ENCODE results near the gene PTPRN2. TPM values are rescaled to one million over a fixed set of nuclear protein-coding genes. Genes with fewer than 3 reads are reported as not detected.

Gene PTPRN2
- total RNA-seq, 1 donor from 2014 or later, result 15.4 TPM

DNA sequence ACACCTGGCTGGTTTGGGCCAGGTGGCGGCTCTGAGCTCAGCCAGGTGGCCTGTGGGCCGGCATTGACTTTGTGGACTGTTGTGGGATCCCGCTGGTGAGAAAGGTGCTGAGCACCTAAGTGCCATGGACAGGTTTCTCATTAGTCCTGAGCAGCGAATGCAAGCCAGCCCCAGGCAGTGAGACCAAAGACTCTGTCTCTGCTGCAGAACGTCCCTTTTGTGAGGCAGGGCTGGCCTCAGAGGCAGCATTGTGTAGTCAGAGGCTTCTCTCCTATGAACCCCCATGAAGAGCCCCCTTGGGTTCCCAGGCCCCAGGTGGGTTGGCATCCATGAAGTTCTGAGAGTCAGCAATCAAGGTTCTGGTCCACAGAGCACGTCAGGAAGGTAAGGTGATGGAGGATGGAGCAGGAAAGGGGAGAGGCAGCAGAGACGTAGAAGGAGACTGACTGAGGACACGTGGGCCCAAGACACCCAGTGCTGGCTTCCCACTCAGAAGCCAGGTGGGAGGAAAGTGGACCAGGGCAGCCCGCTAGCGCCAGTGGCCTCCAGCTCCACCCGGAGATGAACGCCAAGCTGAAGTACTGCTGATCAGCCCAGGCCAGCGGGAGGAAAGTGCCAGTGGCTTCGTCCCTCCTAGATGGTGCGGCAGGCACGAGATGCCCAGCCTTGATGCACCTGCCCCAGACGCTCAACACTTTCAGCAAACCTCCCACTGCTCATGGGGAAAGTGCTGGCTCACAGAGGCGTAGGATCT lies 19.2 kb upstream of the PTPRN2 start:
- no peak overlapping the region for H3K4me3 Mint-ChIP-seq
- TF ChIP-seq, protein P1, sequence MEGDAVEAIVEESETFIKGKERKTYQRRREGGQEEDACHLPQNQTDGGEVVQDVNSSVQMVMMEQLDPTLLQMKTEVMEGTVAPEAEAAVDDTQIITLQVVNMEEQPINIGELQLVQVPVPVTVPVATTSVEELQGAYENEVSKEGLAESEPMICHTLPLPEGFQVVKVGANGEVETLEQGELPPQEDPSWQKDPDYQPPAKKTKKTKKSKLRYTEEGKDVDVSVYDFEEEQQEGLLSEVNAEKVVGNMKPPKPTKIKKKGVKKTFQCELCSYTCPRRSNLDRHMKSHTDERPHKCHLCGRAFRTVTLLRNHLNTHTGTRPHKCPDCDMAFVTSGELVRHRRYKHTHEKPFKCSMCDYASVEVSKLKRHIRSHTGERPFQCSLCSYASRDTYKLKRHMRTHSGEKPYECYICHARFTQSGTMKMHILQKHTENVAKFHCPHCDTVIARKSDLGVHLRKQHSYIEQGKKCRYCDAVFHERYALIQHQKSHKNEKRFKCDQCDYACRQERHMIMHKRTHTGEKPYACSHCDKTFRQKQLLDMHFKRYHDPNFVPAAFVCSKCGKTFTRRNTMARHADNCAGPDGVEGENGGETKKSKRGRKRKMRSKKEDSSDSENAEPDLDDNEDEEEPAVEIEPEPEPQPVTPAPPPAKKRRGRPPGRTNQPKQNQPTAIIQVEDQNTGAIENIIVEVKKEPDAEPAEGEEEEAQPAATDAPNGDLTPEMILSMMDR (conservative IDR thresholded peaks at IDR 0.05), result no peak
- no peak for DNase-seq (ENCODE audit: extremely low spot score, unreplicated experiment)
- no peak overlapping the region for H3K27ac Mint-ChIP-seq
- no peaks in the 10 kb centered on the region for H3K9me3 Mint-ChIP-seq
- H3K27me3 Mint-ChIP-seq, result no peaks in the 10 kb centered on the region
- H3K4me1 Mint-ChIP-seq (ENCODE audit: unreplicated experiment), result no peaks in the 10 kb centered on the region
- H3K36me3 Mint-ChIP-seq, result peaks cover 5% of the 10 kb centered on the region

DNA sequence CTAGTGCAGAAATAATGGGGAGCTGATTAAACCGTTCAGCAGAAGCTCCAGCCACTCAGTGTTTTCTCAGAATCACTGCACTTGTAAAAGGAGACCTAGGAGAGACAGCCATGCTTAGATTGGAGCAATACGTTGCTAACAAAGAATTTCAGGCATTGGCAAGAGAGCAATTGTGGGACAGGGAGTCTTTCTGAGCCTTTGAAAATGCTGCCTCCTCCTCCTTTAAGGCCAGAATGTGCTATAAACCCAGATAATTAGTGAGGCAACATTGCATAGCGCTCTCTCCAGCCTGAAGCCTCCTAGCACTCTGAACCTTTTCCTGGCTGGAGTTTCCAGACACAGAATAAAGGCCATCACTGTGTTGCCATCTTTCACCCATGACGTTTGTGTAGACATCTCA lies 18.5 kb upstream of the PTPRN2 start:
- Mint-ChIP-seq H3K27me3 (no peaks in the 10 kb centered on the region), H3K36me3 (peaks cover 5% of the 10 kb centered on the region), H3K27ac (no peak overlapping the region), H3K9me3 (no peaks in the 10 kb centered on the region), H3K4me1 (ENCODE audit: unreplicated experiment) (no peaks in the 10 kb centered on the region), H3K4me3 (no peak overlapping the region)
- DNase-seq (ENCODE audit: extremely low spot score, unreplicated experiment), result no peak
- TF ChIP-seq, protein P1 (conservative IDR thresholded peaks at IDR 0.05), result no peak

DNA sequence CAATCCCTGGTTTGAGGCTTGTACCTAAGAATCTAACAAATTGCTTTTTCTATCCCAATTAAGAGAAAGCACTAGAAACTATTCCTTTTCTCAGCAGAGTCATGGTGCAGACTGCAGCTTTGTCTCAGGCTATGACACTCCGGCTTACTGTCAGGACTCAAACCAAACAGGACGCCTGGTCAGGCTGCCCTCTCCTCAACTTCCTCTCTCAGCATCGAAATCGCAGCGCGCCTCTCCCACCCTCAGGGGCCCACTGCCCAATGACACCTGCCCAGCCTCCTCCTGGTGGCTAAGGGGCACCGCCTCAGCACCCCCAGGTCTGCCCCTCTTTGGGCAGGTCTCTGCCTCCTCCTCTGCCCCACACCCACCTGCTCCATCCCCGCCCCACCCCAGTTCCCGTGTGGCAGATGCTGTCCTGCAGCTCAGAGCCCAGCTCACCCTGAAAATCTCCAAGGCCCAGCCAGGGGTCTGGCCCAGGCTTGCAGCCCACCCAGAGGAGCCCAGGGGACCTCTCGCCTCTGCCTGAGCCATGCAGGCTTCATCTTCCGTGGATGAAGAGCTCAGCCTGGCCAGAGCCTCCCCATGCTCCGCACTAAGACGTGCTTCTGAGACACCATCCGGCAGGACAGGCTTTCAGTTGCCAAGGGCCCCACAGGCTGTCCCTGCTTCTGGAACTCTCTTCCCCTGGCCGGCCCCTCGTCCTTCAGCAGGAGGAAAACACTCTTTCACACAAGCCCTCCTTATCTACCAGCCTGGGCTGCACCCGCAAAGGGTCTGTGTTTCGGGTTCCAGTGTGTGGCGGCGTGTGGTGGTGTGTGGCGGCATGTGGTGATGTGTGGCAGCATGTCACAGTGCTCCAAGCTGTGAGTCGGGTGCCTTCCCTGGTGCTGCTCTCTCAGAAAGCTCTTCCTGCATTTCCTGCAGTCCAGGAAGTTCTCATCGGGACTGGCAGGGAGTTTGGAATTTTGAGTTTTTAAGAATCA lies 16.4 kb upstream of the PTPRN2 start:
- Mint-ChIP-seq H3K4me1 (ENCODE audit: unreplicated experiment) (no peaks in the 10 kb centered on the region), H3K27me3 (no peaks in the 10 kb centered on the region), H3K27ac (no peak overlapping the region), H3K9me3 (no peaks in the 10 kb centered on the region), H3K4me3 (no peak overlapping the region), H3K36me3 (peaks cover 5% of the 10 kb centered on the region)
- no peak for DNase-seq (ENCODE audit: extremely low spot score, unreplicated experiment)
- TF ChIP-seq, protein P1 (conservative IDR thresholded peaks at IDR 0.05), result no peak

DNA sequence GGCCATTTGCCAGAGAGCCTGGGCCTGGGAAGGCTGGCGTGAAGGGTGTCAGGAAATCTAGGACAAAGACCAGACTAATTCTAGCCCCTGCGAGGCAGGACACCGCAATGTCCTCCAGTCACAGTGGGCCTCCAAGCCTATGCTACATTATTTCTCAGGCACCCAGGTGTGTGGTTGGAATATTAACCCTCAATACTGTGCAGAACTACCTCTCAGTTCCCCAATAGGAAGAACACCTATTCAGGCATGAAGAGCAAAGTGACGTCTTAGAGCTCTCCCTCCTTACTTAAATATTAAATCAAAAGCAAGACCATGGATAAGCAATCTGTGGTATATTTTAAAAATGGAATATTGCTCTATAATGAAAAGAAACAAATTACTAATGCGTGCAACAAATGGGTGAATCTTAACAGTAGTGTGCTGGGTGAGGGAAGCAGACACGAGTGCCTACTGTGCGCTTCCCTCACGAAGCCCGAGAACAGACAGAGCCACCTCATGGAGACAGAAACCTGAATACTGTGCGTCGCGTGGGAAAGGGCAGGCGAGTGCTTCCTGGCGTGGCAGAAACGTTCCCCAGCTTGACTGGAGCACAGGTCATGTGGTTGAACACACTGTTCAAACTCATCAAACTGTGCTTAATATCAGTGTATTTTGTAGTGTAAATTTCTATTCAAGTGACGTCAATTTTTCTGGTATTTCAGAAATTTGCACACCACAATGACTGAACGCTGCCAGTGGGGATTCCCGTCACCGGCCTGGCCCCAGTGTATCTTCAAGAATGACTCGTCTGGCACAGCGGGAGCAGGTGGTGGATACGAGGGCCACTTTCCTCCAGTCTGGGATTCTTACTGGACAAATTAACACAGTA lies 15.5 kb upstream of the PTPRN2 start:
- Mint-ChIP-seq H3K27ac (no peak overlapping the region), H3K4me3 (no peak overlapping the region), H3K4me1 (ENCODE audit: unreplicated experiment) (no peaks in the 10 kb centered on the region), H3K36me3 (peaks cover 5% of the 10 kb centered on the region), H3K27me3 (no peaks in the 10 kb centered on the region), H3K9me3 (no peaks in the 10 kb centered on the region)
- TF ChIP-seq, protein P1 (conservative IDR thresholded peaks at IDR 0.05), result no peak
- DNase-seq (ENCODE audit: extremely low spot score, unreplicated experiment), result no peak

DNA sequence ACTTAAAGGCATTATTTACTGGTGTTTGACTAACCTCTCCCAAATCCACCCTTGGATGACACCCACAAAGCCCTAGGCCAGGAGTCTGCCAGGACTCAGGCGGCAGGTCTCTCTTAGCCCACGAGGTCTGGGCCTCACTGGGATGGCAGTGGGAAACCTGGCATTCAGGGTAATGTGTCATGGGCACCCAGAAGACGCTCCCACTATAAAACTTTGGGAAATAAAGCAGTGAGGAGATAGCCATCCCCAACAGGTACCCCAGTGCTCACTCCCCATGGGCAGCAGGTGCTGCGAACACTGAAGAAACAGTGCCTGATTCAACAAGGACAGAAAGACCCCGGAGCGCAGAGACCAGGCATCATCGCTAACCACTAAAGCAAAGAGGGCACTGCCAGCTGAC lies 14.4 kb upstream of the PTPRN2 start:
- TF ChIP-seq, protein P1 (conservative IDR thresholded peaks at IDR 0.05), result no peak
- no peaks in the 10 kb centered on the region for H3K27me3 Mint-ChIP-seq
- H3K36me3 Mint-ChIP-seq, result peaks cover 5% of the 10 kb centered on the region
- no peaks in the 10 kb centered on the region for H3K9me3 Mint-ChIP-seq
- no peak overlapping the region for H3K27ac Mint-ChIP-seq
- no peaks in the 10 kb centered on the region for H3K4me1 Mint-ChIP-seq (ENCODE audit: unreplicated experiment)
- no peak overlapping the region for H3K4me3 Mint-ChIP-seq
- DNase-seq (ENCODE audit: extremely low spot score, unreplicated experiment), result no peak

All from type B pancreatic cell (in vitro differentiated cells).